ENCODE data around the gene GORASP1.

DNA sequence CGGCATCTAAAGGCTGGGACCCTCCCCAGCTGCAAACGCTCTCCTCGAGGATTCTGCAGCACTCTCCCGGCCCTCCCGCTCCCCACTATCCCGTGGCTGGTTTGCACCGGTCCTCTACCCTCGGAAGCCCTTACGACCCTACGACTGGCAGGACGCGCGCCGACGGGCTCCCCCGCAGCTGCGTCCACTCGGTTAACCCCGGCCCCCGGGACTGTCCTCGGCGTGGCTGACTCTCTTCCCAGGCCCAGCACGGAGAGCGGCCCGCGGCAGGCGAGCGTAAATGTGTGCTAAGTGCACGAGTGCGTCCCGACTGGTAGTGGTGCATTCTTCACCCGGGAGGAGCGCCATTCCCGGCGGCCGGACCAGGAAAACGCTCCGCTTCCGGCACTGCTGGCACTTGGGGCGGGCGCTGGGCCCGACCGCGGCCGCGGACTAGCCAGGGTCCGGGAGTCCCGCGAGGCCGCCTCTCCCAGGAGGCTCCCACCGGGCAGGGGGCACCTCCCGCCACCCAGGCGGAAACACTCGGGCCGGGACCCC is 508 bp downstream of the GORASP1 start:
- TF ChIP-seq, protein P1, sequence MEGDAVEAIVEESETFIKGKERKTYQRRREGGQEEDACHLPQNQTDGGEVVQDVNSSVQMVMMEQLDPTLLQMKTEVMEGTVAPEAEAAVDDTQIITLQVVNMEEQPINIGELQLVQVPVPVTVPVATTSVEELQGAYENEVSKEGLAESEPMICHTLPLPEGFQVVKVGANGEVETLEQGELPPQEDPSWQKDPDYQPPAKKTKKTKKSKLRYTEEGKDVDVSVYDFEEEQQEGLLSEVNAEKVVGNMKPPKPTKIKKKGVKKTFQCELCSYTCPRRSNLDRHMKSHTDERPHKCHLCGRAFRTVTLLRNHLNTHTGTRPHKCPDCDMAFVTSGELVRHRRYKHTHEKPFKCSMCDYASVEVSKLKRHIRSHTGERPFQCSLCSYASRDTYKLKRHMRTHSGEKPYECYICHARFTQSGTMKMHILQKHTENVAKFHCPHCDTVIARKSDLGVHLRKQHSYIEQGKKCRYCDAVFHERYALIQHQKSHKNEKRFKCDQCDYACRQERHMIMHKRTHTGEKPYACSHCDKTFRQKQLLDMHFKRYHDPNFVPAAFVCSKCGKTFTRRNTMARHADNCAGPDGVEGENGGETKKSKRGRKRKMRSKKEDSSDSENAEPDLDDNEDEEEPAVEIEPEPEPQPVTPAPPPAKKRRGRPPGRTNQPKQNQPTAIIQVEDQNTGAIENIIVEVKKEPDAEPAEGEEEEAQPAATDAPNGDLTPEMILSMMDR (IDR thresholded peaks at IDR 0.05; ENCODE audit: insufficient read depth, low read depth, low read length) = no peak
- TF ChIP-seq EZH2 (IDR thresholded peaks at IDR 0.05; ENCODE audit: insufficient read depth, low read length) = no peak

Data from astrocyte (in vitro differentiated cells and primary cell).